Measurements from ENCODE around the gene QPRT. TPM values are rescaled to one million over a fixed set of nuclear protein-coding genes. Genes with fewer than 3 reads are reported as not detected.
A peak's percentile ranks its signal among the peaks of the same experiment; 100 is the strongest.
"Not testable (repeated sequence)": the region's sequence is repeated elsewhere in the genome, so short reads cannot be mapped to it uniquely, and the experiment has no call there.

Gene QPRT
- total and polyA plus RNA-seq, 7 experiments from 2014 or later, result 0.54 to 6.5 (median 0.90) TPM

GRCh38 chr16:29683543-29684090, 4.6 kb downstream of the QPRT start:
- intact Hi-C loops (cut with micrococcal nuclease), result no loop called here
- H3K4me1 ChIP-seq (ENCODE audit: control insufficient read depth in 2 of 2, insufficient read depth in 2 of 2, low read length in 2 of 2), result peaks cover 0 to 12% of the 10 kb centered on the region in 2 donors
- DNase-seq (no peak), ATAC-seq (no peak)
- Mint-ChIP-seq H3K36me3 (peaks cover 0 to 4% (median 0%) of the 10 kb centered on the region in 5 donors), H3K27me3 (no peaks in the 10 kb centered on the region), H3K27ac (no peak overlapping the region), H3K4me3 (no peak overlapping the region), H3K4me1 (peaks cover 15 to 30% (median 20%) of the 10 kb centered on the region in 7 donors), H3K9me3 (peaks cover 0 to 1% (median 0%) of the 10 kb centered on the region in 11 donors)
- H3K9me3 ChIP-seq (ENCODE audit: control insufficient read depth in 2 of 3, low read length in 3 of 3), result no peaks in the 10 kb centered on the region
- H3K27ac ChIP-seq (ENCODE audit: low read depth, low read length), result no peak overlapping the region
- H3K4me3 ChIP-seq (ENCODE audit: low read length), result no peak overlapping the region
- H3K36me3 ChIP-seq (ENCODE audit: control insufficient read depth in 2 of 3, insufficient read depth in 3 of 3, low read length in 3 of 3), result no peaks in the 10 kb centered on the region
- CTCF ChIA-PET, result no interaction called here
- POLR2A ChIA-PET, result no interaction called here
- H3K27me3 ChIP-seq (ENCODE audit: control insufficient read depth in 2 of 2, insufficient read depth in 2 of 2, low read length in 2 of 2), result no peaks in the 10 kb centered on the region

GRCh38 chr16:29684679-29685078, 5.7 kb downstream of the QPRT start:
- CTCF ChIA-PET, result interaction anchor here (0.5 to 0.8 kb wide), 2 partner anchors 334 to 747 kb away, joined by 3 read pairs; no protein-coding TSS in a partner anchor
- no peaks in the 10 kb centered on the region for H3K27me3 Mint-ChIP-seq
- no peaks in the 10 kb centered on the region for H3K36me3 ChIP-seq (ENCODE audit: control insufficient read depth in 2 of 3, insufficient read depth in 3 of 3, low read length in 3 of 3)
- H3K4me1 ChIP-seq (ENCODE audit: control insufficient read depth in 2 of 2, insufficient read depth in 2 of 2, low read length in 2 of 2), result peaks cover 0 to 5% of the 10 kb centered on the region in 2 donors
- no peak overlapping the region for H3K27ac Mint-ChIP-seq
- H3K27me3 ChIP-seq (ENCODE audit: control insufficient read depth in 2 of 2, insufficient read depth in 2 of 2, low read length in 2 of 2), result no peaks in the 10 kb centered on the region
- no peak for ATAC-seq
- no peak overlapping the region for H3K4me3 Mint-ChIP-seq
- intact Hi-C loops (cut with micrococcal nuclease), result no loop called here
- peaks cover 0 to 1% (median 0%) of the 10 kb centered on the region in 11 donors for H3K9me3 Mint-ChIP-seq
- no peaks in the 10 kb centered on the region for H3K9me3 ChIP-seq (ENCODE audit: control insufficient read depth in 2 of 3, low read length in 3 of 3)
- no peak for DNase-seq
- POLR2A ChIA-PET, result interaction anchor here (0.6 kb wide), 1 partner anchor 20 kb away, joined by 3 read pairs; no protein-coding TSS in a partner anchor
- H3K4me3 ChIP-seq (ENCODE audit: low read length), result no peak overlapping the region
- H3K36me3 Mint-ChIP-seq, result peaks cover 0 to 4% (median 0%) of the 10 kb centered on the region in 5 donors
- H3K4me1 Mint-ChIP-seq, result peaks cover 12 to 23% (median 16%) of the 10 kb centered on the region in 7 donors
- no peak overlapping the region for H3K27ac ChIP-seq (ENCODE audit: low read depth, low read length)

GRCh38 chr16:29686740-29687332, 7.9 kb downstream of the QPRT start:
- H3K4me1 Mint-ChIP-seq, result peaks cover 6 to 24% (median 10%) of the 10 kb centered on the region in 7 donors
- no peak overlapping the region for H3K4me3 ChIP-seq (ENCODE audit: low read length)
- no peaks in the 10 kb centered on the region for H3K27me3 Mint-ChIP-seq
- H3K9me3 Mint-ChIP-seq, result peaks cover 0 to 1% (median 0%) of the 10 kb centered on the region in 11 donors
- peak overlapping the region in 3 of 9 donors; percentile 7 to 46 (median 29) for H3K27ac Mint-ChIP-seq
- peak; percentile 38 for ATAC-seq
- no peaks in the 10 kb centered on the region for H3K36me3 ChIP-seq (ENCODE audit: control insufficient read depth in 2 of 3, insufficient read depth in 3 of 3, low read length in 3 of 3)
- ChIA-PET POLR2A (interaction anchor here (0.8 to 1.3 kb wide), 2 partner anchors 18 to 133 kb away, joined by 3 read pairs; partner anchors contain the start of gene MVP), CTCF (interaction anchor here (0.5 to 0.6 kb wide), 2 partner anchors 346 to 407 kb away, joined by 3 to 5 read pairs; no protein-coding TSS in a partner anchor)
- intact Hi-C loops (cut with micrococcal nuclease), result no loop called here
- no peaks in the 10 kb centered on the region for H3K4me1 ChIP-seq (ENCODE audit: control insufficient read depth in 2 of 2, insufficient read depth in 2 of 2, low read length in 2 of 2)
- peak overlapping the region in 1 of 10 donors; percentile 40 for H3K4me3 Mint-ChIP-seq
- DNase-seq, result no peak
- H3K36me3 Mint-ChIP-seq, result peaks cover 0 to 8% (median 0%) of the 10 kb centered on the region in 5 donors
- H3K27me3 ChIP-seq (ENCODE audit: control insufficient read depth in 2 of 2, insufficient read depth in 2 of 2, low read length in 2 of 2), result no peaks in the 10 kb centered on the region
- H3K9me3 ChIP-seq (ENCODE audit: control insufficient read depth in 2 of 3, low read length in 3 of 3), result no peaks in the 10 kb centered on the region
- no peak overlapping the region for H3K27ac ChIP-seq (ENCODE audit: low read depth, low read length)

DNA sequence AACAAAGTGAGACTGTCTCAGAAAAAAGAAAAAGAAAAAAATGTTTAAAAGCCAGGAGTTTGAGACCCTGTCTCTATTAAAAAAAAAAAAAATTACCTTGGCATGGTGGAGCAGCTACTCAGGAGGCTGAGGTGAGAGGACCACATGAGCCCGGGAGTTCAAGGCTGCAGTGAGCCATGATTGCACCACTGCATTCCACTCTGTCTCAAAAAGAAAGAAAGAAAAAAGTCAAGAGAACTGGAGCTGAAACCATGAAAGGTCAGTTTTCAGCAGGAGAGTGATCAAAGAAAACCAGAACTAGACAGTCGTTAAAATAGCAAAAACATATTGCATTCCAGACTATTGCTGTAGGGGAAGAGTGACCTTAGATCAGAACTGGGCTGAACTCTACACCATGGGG, 8.8 kb downstream of the QPRT start:
- intact Hi-C loops (cut with micrococcal nuclease), result no loop called here
- no peaks in the 10 kb centered on the region for H3K9me3 ChIP-seq (ENCODE audit: control insufficient read depth in 2 of 3, low read length in 3 of 3)

GRCh38 chr16:29688172-29688571, 9.2 kb downstream of the QPRT start:
- no peaks in the 10 kb centered on the region for H3K9me3 ChIP-seq (ENCODE audit: control insufficient read depth in 2 of 3, low read length in 3 of 3)
- no peaks in the 10 kb centered on the region for H3K36me3 ChIP-seq (ENCODE audit: control insufficient read depth in 2 of 3, insufficient read depth in 3 of 3, low read length in 3 of 3)
- peaks cover 0 to 1% (median 0%) of the 10 kb centered on the region in 11 donors for H3K9me3 Mint-ChIP-seq
- CTCF ChIA-PET, result interaction anchor here (0.7 kb wide), 1 partner anchor 11 kb away, joined by 3 read pairs; no protein-coding TSS in a partner anchor
- H3K27ac ChIP-seq (ENCODE audit: low read depth, low read length), result no peak overlapping the region
- H3K4me3 Mint-ChIP-seq, result no peak overlapping the region
- H3K27me3 Mint-ChIP-seq, result no peaks in the 10 kb centered on the region
- POLR2A ChIA-PET, result interaction anchor here (0.6 to 1.4 kb wide), 3 partner anchors 12 to 308 kb away, joined by 3 to 4 read pairs (median 4); partner anchors contain the start of gene INO80E
- intact Hi-C loops (cut with micrococcal nuclease), result no loop called here
- no peaks in the 10 kb centered on the region for H3K4me1 ChIP-seq (ENCODE audit: control insufficient read depth in 2 of 2, insufficient read depth in 2 of 2, low read length in 2 of 2)
- H3K27ac Mint-ChIP-seq, result peak overlapping the region in 2 of 9 donors; percentile 4 to 56
- ATAC-seq (no peak), DNase-seq (no peak)
- peaks cover 0 to 8% (median 0%) of the 10 kb centered on the region in 5 donors for H3K36me3 Mint-ChIP-seq
- no peak overlapping the region for H3K4me3 ChIP-seq (ENCODE audit: low read length)
- H3K4me1 Mint-ChIP-seq, result peaks cover 6 to 25% (median 11%) of the 10 kb centered on the region in 7 donors
- no peaks in the 10 kb centered on the region for H3K27me3 ChIP-seq (ENCODE audit: control insufficient read depth in 2 of 2, insufficient read depth in 2 of 2, low read length in 2 of 2)

More for the DNA sequence above, 8.8 kb downstream of the QPRT start:
- peaks cover 6 to 25% (median 11%) of the 10 kb centered on the region in 7 donors for H3K4me1 Mint-ChIP-seq
- no peak for ATAC-seq
- H3K4me3 ChIP-seq (ENCODE audit: low read length), result no peak overlapping the region
- H3K4me3 Mint-ChIP-seq, result no peak overlapping the region
- H3K27ac Mint-ChIP-seq, result peak overlapping the region in 2 of 9 donors; percentile 4 to 54
- DNase-seq, result no peak
- H3K27ac ChIP-seq (ENCODE audit: low read depth, low read length), result no peak overlapping the region
- H3K36me3 Mint-ChIP-seq, result peaks cover 0 to 8% (median 0%) of the 10 kb centered on the region in 5 donors
- H3K27me3 ChIP-seq (ENCODE audit: control insufficient read depth in 2 of 2, insufficient read depth in 2 of 2, low read length in 2 of 2), result no peaks in the 10 kb centered on the region
- no peaks in the 10 kb centered on the region for H3K4me1 ChIP-seq (ENCODE audit: control insufficient read depth in 2 of 2, insufficient read depth in 2 of 2, low read length in 2 of 2)
- H3K27me3 Mint-ChIP-seq, result no peaks in the 10 kb centered on the region
- ChIA-PET POLR2A (interaction anchor here (0.6 to 1.4 kb wide), 5 partner anchors 13 to 309 kb away, joined by 3 to 4 read pairs (median 3); partner anchors contain the start of genes INO80E and MVP), CTCF (interaction anchor here (0.6 kb wide), 1 partner anchor 388 kb away, joined by 4 read pairs; no protein-coding TSS in a partner anchor)
- H3K9me3 Mint-ChIP-seq, result peaks cover 0 to 1% (median 0%) of the 10 kb centered on the region in 11 donors
- H3K36me3 ChIP-seq (ENCODE audit: control insufficient read depth in 2 of 3, insufficient read depth in 3 of 3, low read length in 3 of 3), result no peaks in the 10 kb centered on the region

- DNase-seq; H3K27me3 ChIP-seq (ENCODE audit: control insufficient read depth in 2 of 2, insufficient read depth in 2 of 2, low read length in 2 of 2); H3K9me3 Mint-ChIP-seq; intact Hi-C loops (cut with micrococcal nuclease); H3K4me3 ChIP-seq (ENCODE audit: low read length); H3K4me3 Mint-ChIP-seq; H3K36me3 Mint-ChIP-seq; H3K9me3 ChIP-seq (ENCODE audit: control insufficient read depth in 2 of 3, low read length in 3 of 3); H3K4me1 ChIP-seq (ENCODE audit: control insufficient read depth in 2 of 2, insufficient read depth in 2 of 2, low read length in 2 of 2); H3K36me3 ChIP-seq (ENCODE audit: control insufficient read depth in 2 of 3, insufficient read depth in 3 of 3, low read length in 3 of 3); POLR2A ChIA-PET; H3K27ac ChIP-seq (ENCODE audit: low read depth, low read length); H3K27me3 Mint-ChIP-seq; ATAC-seq: not testable (repeated sequence)
- Mint-ChIP-seq H3K4me1 (peaks cover 6 to 25% (median 11%) of the 10 kb centered on the region in 7 donors), H3K27ac (peak overlapping the region in 3 of 9 donors; percentile 34 to 78 (median 45))
- CTCF ChIA-PET, result interaction anchor here (0.7 to 1.1 kb wide), 3 partner anchors 26 to 150 kb away, joined by 3 to 4 read pairs (median 3); no protein-coding TSS in a partner anchor
Observed at GRCh38 chr16:29689490-29690351, 10.7 kb downstream of the QPRT start.
